Activated B cell treated with CpG ODN at 0.5 μM for 24 hours (primary cell): ENCODE data around the gene SH3RF3. TPM values are rescaled to one million over a fixed set of nuclear protein-coding genes. Genes with fewer than 3 reads are reported as not detected.

ENCODE experiments used
- ATAC-seq: fragments of 200-7000 bp; cut with Tn5 transposase; one replicate; pipeline ENCODE4 v1.10.0; 2021; ENCODE audit warnings: low read depth, mild to moderate bottlenecking, moderate library complexity
- CTCF ChIA-PET: fragments of 350-600 bp; sonication (Branson Sonifier 250); formaldehyde crosslinking; loops from one replicate; lab custom pipeline; 2021; ENCODE audit warnings: antibody characterized with exemption; lab: Charles Lee
- POLR2A ChIA-PET: fragments of 350-600 bp; sonication (Branson Sonifier 250); formaldehyde crosslinking; loops from one replicate; lab custom pipeline; 2021; ENCODE audit warnings: antibody characterized with exemption; lab: Charles Lee
- DNase-seq: peaks from one replicate; pipeline ENCODE4 v3.0.0; 2022
- H3K27ac Mint-ChIP-seq: one replicate; pipeline ENCODE4 v1.8.0; 2020; ENCODE audit warnings: mixed read lengths
- H3K27me3 Mint-ChIP-seq: one replicate; pipeline ENCODE4 v1.8.0; 2021; ENCODE audit warnings: mixed read lengths
- H3K36me3 Mint-ChIP-seq: one replicate; pipeline ENCODE4 v1.8.0; 2021; ENCODE audit warnings: low read depth, mixed read lengths
- H3K4me1 Mint-ChIP-seq: one replicate; pipeline ENCODE4 v1.8.0; 2021; ENCODE audit warnings: mixed read lengths
- H3K4me3 Mint-ChIP-seq: one replicate; pipeline ENCODE4 v1.8.0; 2020; ENCODE audit warnings: mild to moderate bottlenecking, mixed read lengths
- H3K9me3 Mint-ChIP-seq: one replicate; pipeline ENCODE4 v1.8.0; 2020; ENCODE audit warnings: mixed read lengths
- intact Hi-C: fragments of 100-400 bp; cut with micrococcal nuclease; formaldehyde crosslinking; loops from one replicate; pipeline ENCODE4 v1.15.1; 2024
- total RNA-seq: library from RNA; stranded (reverse); gene quantifications from 2 replicates; pipeline ENCODE4 v1.2.3, GENCODE V29; 2022
- TF ChIP-seq, protein P1 (sequence below): fragments of 200-600 bp; IDR thresholded peaks from one replicate; pipeline ENCODE4 v1.8.0; 2022; ENCODE audit warnings: antibody characterized with exemption, mild to moderate bottlenecking

The SH3RF3 gene
- total RNA-seq, 1 donor from 2014 or later: 0.09 TPM

DNA sequence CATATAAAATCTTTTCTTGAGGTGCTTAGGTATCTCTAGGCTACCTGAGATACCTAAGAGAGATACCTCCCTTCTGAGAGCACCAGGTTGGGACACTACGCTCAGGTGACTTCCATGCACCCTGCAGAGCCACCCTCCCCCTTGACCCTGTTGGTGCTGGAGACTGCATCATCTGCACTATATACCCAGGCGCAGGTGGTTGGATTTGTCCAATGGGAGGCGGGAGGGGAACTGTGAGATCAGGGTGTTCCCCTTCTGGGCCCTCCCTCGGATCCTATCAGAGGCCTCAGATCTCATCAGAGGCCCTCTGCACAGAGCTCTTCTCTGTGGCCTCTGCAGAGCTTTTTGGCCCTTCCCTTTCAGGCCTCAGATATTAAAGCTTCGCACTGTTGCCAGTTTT is 158.4 kb downstream of the SH3RF3 start:
- H3K36me3 Mint-ChIP-seq: no peaks in the 10 kb centered on the region
- TF ChIP-seq, protein P1, sequence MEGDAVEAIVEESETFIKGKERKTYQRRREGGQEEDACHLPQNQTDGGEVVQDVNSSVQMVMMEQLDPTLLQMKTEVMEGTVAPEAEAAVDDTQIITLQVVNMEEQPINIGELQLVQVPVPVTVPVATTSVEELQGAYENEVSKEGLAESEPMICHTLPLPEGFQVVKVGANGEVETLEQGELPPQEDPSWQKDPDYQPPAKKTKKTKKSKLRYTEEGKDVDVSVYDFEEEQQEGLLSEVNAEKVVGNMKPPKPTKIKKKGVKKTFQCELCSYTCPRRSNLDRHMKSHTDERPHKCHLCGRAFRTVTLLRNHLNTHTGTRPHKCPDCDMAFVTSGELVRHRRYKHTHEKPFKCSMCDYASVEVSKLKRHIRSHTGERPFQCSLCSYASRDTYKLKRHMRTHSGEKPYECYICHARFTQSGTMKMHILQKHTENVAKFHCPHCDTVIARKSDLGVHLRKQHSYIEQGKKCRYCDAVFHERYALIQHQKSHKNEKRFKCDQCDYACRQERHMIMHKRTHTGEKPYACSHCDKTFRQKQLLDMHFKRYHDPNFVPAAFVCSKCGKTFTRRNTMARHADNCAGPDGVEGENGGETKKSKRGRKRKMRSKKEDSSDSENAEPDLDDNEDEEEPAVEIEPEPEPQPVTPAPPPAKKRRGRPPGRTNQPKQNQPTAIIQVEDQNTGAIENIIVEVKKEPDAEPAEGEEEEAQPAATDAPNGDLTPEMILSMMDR: no peak
- ATAC-seq: no peak
- DNase-seq: no peak
- no peaks in the 10 kb centered on the region for H3K27me3 Mint-ChIP-seq
- H3K4me3 Mint-ChIP-seq: no peak overlapping the region
- ChIA-PET CTCF (no interaction called here), POLR2A (no interaction called here)
- H3K9me3 Mint-ChIP-seq: no peaks in the 10 kb centered on the region
- no peak overlapping the region for H3K27ac Mint-ChIP-seq
- H3K4me1 Mint-ChIP-seq: no peaks in the 10 kb centered on the region
- intact Hi-C loops: no loop called here

DNA sequence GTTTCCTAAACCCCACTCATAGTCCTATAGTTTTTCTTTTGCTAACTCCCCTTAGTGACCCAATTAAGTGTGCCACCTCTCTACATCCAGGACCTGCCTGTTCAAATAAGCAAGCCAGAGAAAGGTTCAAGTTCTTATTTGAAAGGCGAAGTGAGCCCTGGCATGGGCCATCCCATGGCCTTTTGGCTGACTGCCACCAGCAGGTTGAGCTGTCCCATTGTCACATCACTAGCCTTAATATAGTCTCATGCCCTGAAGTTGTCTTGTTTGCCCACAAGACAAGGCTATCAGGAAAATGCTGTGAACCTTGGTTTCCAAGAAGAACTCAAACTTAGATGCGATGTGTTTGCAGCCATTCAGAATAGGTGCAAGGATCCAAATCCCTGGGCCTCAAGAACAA is 158.8 kb downstream of the SH3RF3 start:
- TF ChIP-seq, protein P1: no peak
- POLR2A ChIA-PET: no interaction called here
- intact Hi-C loops: no loop called here
- no peaks in the 10 kb centered on the region for H3K36me3 Mint-ChIP-seq
- H3K4me1 Mint-ChIP-seq: no peaks in the 10 kb centered on the region
- CTCF ChIA-PET: no interaction called here
- no peaks in the 10 kb centered on the region for H3K9me3 Mint-ChIP-seq
- no peak overlapping the region for H3K27ac Mint-ChIP-seq
- H3K4me3 Mint-ChIP-seq: no peak overlapping the region
- H3K27me3 Mint-ChIP-seq: no peaks in the 10 kb centered on the region
- ATAC-seq (no peak), DNase-seq (no peak)

DNA sequence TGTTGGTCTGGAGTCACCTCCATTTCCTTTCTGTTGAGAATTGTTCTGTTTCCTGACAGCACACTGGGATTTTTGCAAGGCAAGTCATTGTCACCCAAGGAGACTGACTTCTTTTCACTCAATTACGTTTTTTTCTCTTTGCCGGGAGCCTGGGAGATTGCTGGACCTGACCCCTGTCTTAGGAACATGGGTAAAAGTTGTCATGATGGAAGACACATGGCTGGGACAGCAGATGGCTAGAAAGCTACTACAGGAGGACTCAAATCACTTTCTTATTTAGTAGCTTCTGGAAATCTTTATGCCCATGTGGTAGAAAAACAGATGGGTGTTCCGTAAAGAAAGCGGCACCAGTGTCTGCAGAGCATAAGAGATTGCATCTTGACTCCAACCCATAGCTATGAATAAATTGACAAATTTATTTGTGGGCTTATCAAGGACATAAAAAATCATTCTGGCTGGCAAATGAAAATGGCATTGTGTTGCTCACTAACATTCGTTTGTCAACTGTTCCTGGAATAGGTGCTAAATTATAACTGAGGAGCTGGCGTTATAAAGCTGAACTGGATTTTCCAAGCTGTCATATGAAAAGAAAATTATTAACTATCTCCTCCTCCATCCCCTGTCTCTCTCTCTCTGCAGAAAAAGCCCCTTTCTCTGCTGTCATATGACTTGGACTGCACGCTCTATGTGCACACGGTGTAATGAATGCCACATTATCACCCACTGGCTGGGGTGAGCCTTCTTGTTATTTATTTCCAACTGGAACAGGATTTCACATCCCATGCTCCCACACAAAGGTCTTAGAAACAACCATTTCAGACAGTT is 159.8 kb downstream of the SH3RF3 start:
- CTCF ChIA-PET: no interaction called here
- Mint-ChIP-seq H3K4me3 (no peak overlapping the region), H3K36me3 (no peaks in the 10 kb centered on the region), H3K27me3 (no peaks in the 10 kb centered on the region), H3K27ac (no peak overlapping the region), H3K4me1 (no peaks in the 10 kb centered on the region), H3K9me3 (no peaks in the 10 kb centered on the region)
- intact Hi-C loops: no loop called here
- DNase-seq: no peak
- TF ChIP-seq, protein P1: no peak
- POLR2A ChIA-PET: no interaction called here
- no peak for ATAC-seq

- CTCF ChIA-PET: no interaction called here
- Mint-ChIP-seq H3K4me1 (no peaks in the 10 kb centered on the region), H3K9me3 (no peaks in the 10 kb centered on the region), H3K4me3 (no peak overlapping the region), H3K27me3 (no peaks in the 10 kb centered on the region), H3K36me3 (no peaks in the 10 kb centered on the region), H3K27ac (no peak overlapping the region)
- TF ChIP-seq, protein P1: no peak
- ATAC-seq: no peak
- DNase-seq: no peak
- intact Hi-C loops: no loop called here
- POLR2A ChIA-PET: no interaction called here
These were observed 160.7 kb downstream of the SH3RF3 start for GRCh38 chr2:109289504-109290222.

DNA sequence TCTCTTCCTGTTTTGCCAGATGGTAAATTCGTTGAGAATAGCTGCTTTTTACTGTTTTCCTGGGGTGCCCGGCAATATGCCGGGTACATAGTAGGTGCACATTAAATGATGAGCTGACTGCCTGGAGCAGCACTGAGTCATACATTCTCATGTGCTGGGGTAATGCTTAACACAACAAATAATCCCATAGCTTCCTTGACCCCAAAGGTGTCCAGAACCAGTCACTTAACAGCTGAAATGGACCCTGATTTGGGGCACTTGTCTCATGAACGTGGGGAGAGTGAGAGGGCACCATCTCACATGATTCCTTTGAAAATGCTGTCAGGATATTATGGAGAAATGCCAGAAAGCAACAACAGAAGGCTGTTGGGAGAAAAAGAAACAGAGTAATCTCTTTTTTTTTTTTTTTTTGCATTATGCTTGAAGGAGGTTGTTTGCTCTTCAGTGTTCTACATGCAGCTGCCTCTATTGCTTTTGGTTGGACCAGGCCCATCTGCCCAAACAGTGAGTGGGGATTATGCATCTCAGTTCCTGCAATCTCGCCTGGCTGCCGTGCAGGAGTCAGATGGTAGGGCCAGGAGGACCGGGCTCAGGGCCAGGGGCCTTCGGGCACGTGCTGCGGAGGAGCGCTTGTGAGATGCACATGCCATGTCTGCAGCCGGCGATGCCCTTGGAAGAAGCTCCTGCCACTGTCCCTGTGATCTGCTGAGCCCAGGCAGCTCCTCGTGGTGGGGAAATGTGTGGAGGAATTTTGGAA is 162.1 kb downstream of the SH3RF3 start:
- no peak for ATAC-seq
- POLR2A ChIA-PET: no interaction called here
- CTCF ChIA-PET: no interaction called here
- Mint-ChIP-seq H3K27ac (no peak overlapping the region), H3K4me3 (no peak overlapping the region), H3K27me3 (no peaks in the 10 kb centered on the region), H3K4me1 (no peaks in the 10 kb centered on the region), H3K9me3 (no peaks in the 10 kb centered on the region), H3K36me3 (no peaks in the 10 kb centered on the region)
- intact Hi-C loops: no loop called here
- DNase-seq: no peak
- TF ChIP-seq, protein P1: no peak
